HG03457 (cell line): ENCODE data around the gene KCNQ5.

Experiments
- ATAC-seq: cut with Tn5 transposase; IDR thresholded peaks from one replicate; pipeline ENCODE4 v1.9.1; 2021; ENCODE audit warnings: moderate number of reproducible peaks; ENCODE audit not compliant: unreplicated experiment

The KCNQ5 gene

GRCh38 chr6:72639920-72640614 lies 18.2 kb downstream of the KCNQ5 start:
- ATAC-seq = no peak

GRCh38 chr6:72640615-72640930 lies 18.7 kb downstream of the KCNQ5 start:
- no peak for ATAC-seq

- ATAC-seq = no peak
These were observed 20.6 kb downstream of the KCNQ5 start for GRCh38 chr6:72642435-72642834.

GRCh38 chr6:72643214-72643613 lies 21.4 kb downstream of the KCNQ5 start:
- no peak for ATAC-seq

GRCh38 chr6:72646604-72647485 lies 25.0 kb downstream of the KCNQ5 start:
- ATAC-seq = no peak

GRCh38 chr6:72647489-72647888 lies 25.6 kb downstream of the KCNQ5 start:
- ATAC-seq = no peak

- peak; percentile 59 for ATAC-seq
These were observed 27.4 kb downstream of the KCNQ5 start for GRCh38 chr6:72649032-72649984.

- ATAC-seq = no peak
These were observed 28.3 kb downstream of the KCNQ5 start for GRCh38 chr6:72650081-72650745.

- no peak for ATAC-seq
These were observed 29.3 kb downstream of the KCNQ5 start for GRCh38 chr6:72651174-72651573.

GRCh38 chr6:72651967-72652956 lies 30.4 kb downstream of the KCNQ5 start:
- ATAC-seq = no peak

- ATAC-seq = no peak
These were observed 31.2 kb downstream of the KCNQ5 start for GRCh38 chr6:72653026-72653425.

- ATAC-seq = peak; percentile 59
These were observed 32.3 kb downstream of the KCNQ5 start for GRCh38 chr6:72654071-72654621.

- ATAC-seq = no peak
These were observed 35.7 kb downstream of the KCNQ5 start for GRCh38 chr6:72657407-72658197.

GRCh38 chr6:72659754-72660153 lies 37.9 kb downstream of the KCNQ5 start:
- ATAC-seq = no peak

GRCh38 chr6:72661411-72661810 lies 39.5 kb downstream of the KCNQ5 start:
- no peak for ATAC-seq

GRCh38 chr6:72665599-72665998 lies 43.7 kb downstream of the KCNQ5 start:
- no peak for ATAC-seq

GRCh38 chr6:72669324-72669723 lies 47.5 kb downstream of the KCNQ5 start:
- ATAC-seq = no peak

GRCh38 chr6:72672906-72673305 lies 51.0 kb downstream of the KCNQ5 start:
- ATAC-seq = no peak
